Skeletal muscle cell (primary cell): ENCODE measurements around the gene PCDHGB5.
"Not testable (repeated sequence)": the region's sequence is repeated elsewhere in the genome, so short reads cannot be mapped to it uniquely, and the experiment has no call there.

ENCODE experiments used
- DNase-seq: peaks from one replicate; pipeline ENCODE4 v3.0.0-alpha.2; 2010; ENCODE audit warnings: low read depth
- H3K4me3 ChIP-seq: 2 replicates; pipeline ENCODE4 v1.5.1; 2011; ENCODE audit warnings: low read depth, mild to moderate bottlenecking, control low read depth, low read length, moderate library complexity

The PCDHGB5 gene

DNA sequence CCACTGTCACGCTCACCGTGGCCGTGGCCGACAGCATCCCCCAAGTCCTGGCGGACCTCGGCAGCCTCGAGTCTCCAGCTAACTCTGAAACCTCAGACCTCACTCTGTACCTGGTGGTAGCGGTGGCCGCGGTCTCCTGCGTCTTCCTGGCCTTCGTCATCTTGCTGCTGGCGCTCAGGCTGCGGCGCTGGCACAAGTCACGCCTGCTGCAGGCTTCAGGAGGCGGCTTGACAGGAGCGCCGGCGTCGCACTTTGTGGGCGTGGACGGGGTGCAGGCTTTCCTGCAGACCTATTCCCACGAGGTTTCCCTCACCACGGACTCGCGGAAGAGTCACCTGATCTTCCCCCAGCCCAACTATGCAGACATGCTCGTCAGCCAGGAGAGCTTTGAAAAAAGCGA, 35.0 kb downstream of the PCDHGB5 start:
- not testable (repeated sequence) for DNase-seq, H3K4me3 ChIP-seq

DNA sequence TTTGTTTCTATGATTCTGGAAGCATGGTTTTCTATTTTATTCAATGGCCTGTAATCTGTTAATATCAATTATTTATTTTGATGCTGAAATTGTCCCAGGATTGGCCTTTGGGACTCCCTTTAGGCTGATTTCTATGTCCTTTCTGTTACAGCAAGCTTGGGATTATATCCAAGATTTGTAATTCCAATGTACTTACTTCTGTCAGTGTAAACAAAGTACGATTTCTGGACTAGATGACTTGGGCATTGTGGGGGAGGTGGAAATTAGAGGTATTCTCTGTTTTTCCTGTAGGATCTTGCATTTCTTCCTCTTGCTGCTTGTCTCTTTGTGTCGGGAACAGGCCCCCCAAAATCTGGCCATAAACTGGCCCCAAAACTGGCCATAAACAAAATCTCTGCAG, 36.3 kb downstream of the PCDHGB5 start:
- no peak overlapping the region for H3K4me3 ChIP-seq

DNA sequence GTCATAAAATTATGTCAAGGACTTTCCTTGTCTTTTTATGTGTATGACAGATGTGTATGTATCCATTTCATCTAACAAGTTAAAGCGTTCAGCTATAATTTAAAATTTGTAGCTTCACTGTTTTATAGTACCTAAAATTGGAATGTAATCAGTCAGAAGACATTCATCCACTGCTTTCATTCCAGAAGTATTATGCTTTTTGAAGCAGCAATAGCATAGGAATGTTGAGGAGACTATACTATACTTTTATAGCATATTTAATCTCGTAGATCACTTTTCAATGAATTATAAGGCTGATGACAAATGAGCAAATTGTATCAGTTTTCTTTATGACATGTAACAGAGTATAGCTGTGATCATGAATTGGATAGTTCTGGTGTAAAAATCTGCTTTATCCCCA, 39.5 kb downstream of the PCDHGB5 start:
- H3K4me3 ChIP-seq = no peak overlapping the region
- no peak for DNase-seq

More for the DNA sequence above, 36.3 kb downstream of the PCDHGB5 start:
- DNase-seq = no peak

DNA sequence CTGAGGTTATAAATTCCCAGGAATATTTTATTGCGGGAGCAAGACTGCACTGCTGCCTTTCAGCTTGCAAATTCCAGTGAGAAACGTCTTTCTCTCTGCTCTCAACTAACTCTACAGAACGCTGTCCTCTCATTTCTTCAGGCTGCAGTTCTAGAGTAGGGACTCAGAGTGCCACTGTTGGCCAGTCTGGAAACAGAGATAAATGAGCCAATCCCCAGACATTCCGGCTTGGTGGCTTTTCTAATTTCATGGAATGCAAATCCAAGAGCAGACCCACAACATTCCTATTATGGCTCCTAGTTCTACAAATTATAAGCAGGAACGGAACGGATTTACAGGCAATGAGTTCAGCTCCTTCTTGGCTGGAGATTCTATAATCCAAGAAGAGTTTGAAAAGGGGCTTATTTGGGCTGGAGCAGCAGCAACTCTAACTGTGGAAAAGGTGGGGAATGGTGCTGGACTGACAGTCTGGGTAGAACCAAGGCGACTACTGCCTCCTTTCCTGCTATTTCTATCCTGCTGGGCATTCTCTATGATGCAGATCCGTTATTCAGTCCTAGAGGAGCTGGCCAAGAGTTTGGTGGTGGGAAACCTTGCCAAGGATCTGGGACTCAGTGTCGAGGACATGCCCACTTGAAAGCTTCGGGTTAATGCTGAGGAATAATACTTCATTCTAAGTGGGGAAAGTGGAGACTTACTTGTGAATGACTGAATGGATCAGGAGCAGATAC, 41.8 kb downstream of the PCDHGB5 start:
- DNase-seq = no peak
- H3K4me3 ChIP-seq = no peak overlapping the region

DNA sequence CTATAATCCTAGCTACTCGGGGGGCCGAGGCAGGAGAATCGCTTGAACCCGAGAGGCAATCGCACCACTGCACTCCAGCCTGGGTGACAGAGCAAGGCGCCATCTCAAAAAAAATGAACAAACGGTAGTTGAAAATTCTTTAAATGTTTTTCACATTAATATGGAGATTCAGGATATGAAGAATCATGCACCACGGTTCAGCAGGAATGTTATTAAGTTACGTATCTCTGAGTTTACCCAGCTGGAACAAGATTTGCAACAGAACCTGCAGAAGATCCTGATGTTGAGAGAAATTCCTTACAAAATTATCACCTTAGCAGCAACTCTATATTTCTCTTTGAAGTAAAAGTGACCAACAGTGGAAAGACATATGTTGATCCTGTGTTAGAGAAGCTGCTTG, 42.6 kb downstream of the PCDHGB5 start:
- no peak overlapping the region for H3K4me3 ChIP-seq
- no peak for DNase-seq

DNA sequence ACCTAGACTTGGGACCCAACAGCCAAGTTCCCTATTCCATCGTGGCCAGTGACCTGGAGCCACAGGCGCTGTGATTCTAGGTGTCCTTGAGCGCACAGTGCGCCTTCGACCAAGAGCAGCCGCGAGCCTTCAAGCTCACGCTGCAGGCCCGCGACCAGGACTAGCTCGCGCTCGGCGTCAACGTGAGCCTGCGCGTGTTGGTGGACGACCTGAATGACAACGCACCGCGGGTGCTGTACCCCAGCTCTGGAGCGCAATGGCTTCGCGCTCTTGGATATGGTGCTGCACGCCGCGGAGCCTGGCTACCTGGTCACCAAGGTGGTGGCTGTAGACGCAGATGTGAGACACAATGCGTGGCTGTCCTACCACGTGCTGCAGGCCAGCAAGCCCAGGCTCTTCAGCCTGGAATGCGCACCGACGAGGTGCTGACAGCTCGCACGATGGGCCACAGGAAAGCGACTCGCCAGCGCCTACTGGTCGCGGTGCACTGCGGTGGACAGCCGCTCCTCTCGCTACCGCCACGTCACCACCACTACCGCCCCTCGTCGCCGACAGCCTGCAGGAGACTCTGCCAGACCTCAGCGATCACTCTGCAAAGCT, 43.9 kb downstream of the PCDHGB5 start:
- no peak for DNase-seq
- H3K4me3 ChIP-seq = no peak overlapping the region
